Ishikawa (cell line): ENCODE results near the gene HDGFL2.

Experiments used
- CEBPB ChIP-seq: IDR thresholded peaks from 2 replicates; pipeline ENCODE4 v1.6.1; 2012
- CREB1 ChIP-seq: IDR thresholded peaks from 2 replicates; pipeline ENCODE4 v1.6.1; 2012; ENCODE audit warnings: low read depth
- EGR1 ChIP-seq: IDR thresholded peaks from 2 replicates; pipeline ENCODE4 v1.6.1; 2012
- EP300 ChIP-seq: IDR thresholded peaks from 2 replicates; pipeline ENCODE4 v1.6.1; 2012; ENCODE audit warnings: borderline replicate concordance
- FOXM1 ChIP-seq: IDR thresholded peaks from 2 replicates; pipeline ENCODE4 v1.6.1; 2012; ENCODE audit warnings: low read depth, borderline replicate concordance
- MAX ChIP-seq: IDR thresholded peaks from 2 replicates; pipeline ENCODE4 v1.6.1; 2012
- RAD21 ChIP-seq: IDR thresholded peaks from 2 replicates; pipeline ENCODE4 v1.6.1; 2012; ENCODE audit warnings: low read depth
- REST ChIP-seq: IDR thresholded peaks from 2 replicates; pipeline ENCODE4 v1.6.1; 2012; ENCODE audit warnings: low read depth, mild to moderate bottlenecking
- TCF12 ChIP-seq: IDR thresholded peaks from 2 replicates; pipeline ENCODE4 v1.6.1; 2012; ENCODE audit warnings: low read depth
- USF1 ChIP-seq: IDR thresholded peaks from 2 replicates; pipeline ENCODE4 v1.6.1; 2012
- YY1 ChIP-seq: IDR thresholded peaks from 2 replicates; pipeline ENCODE4 v1.6.1; 2012; ENCODE audit warnings: low read depth
- ZBTB7A ChIP-seq: IDR thresholded peaks from 2 replicates; pipeline ENCODE4 v1.6.1; 2012; ENCODE audit warnings: low read depth

GRCh38 chr19:4449022-4449638 lies 23.0 kb upstream of the HDGFL2 start:
- TF ChIP-seq CEBPB (no peak), EP300 (no peak), CREB1 (no peak), RAD21 (no peak), EGR1 (no peak), ZBTB7A (no peak), MAX (no peak), REST (no peak), TCF12 (no peak), USF1 (no peak), FOXM1 (no peak), YY1 (no peak)
